ENCODE results near the gene AP3S2.
"Not testable (repeated sequence)": the region's sequence is repeated elsewhere in the genome, so short reads cannot be mapped to it uniquely, and the experiment has no call there.

The AP3S2 gene

GRCh38 chr15:89903015-89903857 is 9.4 kb upstream of the AP3S2 start:
- DNase-seq = no peak

GRCh38 chr15:89900849-89901248 is 7.1 kb upstream of the AP3S2 start:
- DNase-seq = no peak

GRCh38 chr15:89899951-89900567 is 6.3 kb upstream of the AP3S2 start:
- no peak for DNase-seq

- DNase-seq = no peak
These were observed 5.6 kb upstream of the AP3S2 start for GRCh38 chr15:89899295-89899945.

GRCh38 chr15:89898614-89899294 is 5.0 kb upstream of the AP3S2 start:
- no peak for DNase-seq

- DNase-seq = no peak
These were observed 4.4 kb upstream of the AP3S2 start for GRCh38 chr15:89898146-89898545.

- no peak for DNase-seq
These were observed 767 bp downstream of the AP3S2 start for GRCh38 chr15:89893027-89893426.

- no peak for DNase-seq
These were observed 5.5 kb downstream of the AP3S2 start for GRCh38 chr15:89888214-89888804.

- DNase-seq = no peak
These were observed 8.2 kb downstream of the AP3S2 start for GRCh38 chr15:89885611-89886010.

- not testable (repeated sequence) for DNase-seq
These were observed 8.6 kb downstream of the AP3S2 start for GRCh38 chr15:89885179-89885578.

GRCh38 chr15:89883518-89883917 is 10.3 kb downstream of the AP3S2 start:
- DNase-seq = no peak

GRCh38 chr15:89880727-89881126 is 13.1 kb downstream of the AP3S2 start:
- no peak for DNase-seq

GRCh38 chr15:89878323-89878722 is 15.5 kb downstream of the AP3S2 start:
- no peak for DNase-seq

- DNase-seq = no peak
These were observed 16.7 kb downstream of the AP3S2 start for GRCh38 chr15:89877083-89877425.

GRCh38 chr15:89876396-89877082 is 17.3 kb downstream of the AP3S2 start:
- DNase-seq = no peak

- DNase-seq = no peak
These were observed 18.1 kb downstream of the AP3S2 start for GRCh38 chr15:89875741-89876140.

GRCh38 chr15:89874926-89875564 is 18.7 kb downstream of the AP3S2 start:
- peak; percentile 88 for DNase-seq

GRCh38 chr15:89870688-89871288 is 23.0 kb downstream of the AP3S2 start:
- no peak for DNase-seq

- no peak for DNase-seq
These were observed 23.8 kb downstream of the AP3S2 start for GRCh38 chr15:89870006-89870405.

GRCh38 chr15:89869490-89869889 is 24.3 kb downstream of the AP3S2 start:
- DNase-seq = not testable (repeated sequence)

- no peak for DNase-seq
These were observed 28.6 kb downstream of the AP3S2 start for GRCh38 chr15:89864958-89865739.
